HG03520 (cell line): ENCODE data around the gene BPIFB2.

Experiments
- ATAC-seq: cut with Tn5 transposase; IDR thresholded peaks from one replicate; pipeline ENCODE4 v1.9.1; 2021; ENCODE audit warnings: mild to moderate bottlenecking, moderate library complexity; ENCODE audit not compliant: unreplicated experiment

The BPIFB2 gene

DNA sequence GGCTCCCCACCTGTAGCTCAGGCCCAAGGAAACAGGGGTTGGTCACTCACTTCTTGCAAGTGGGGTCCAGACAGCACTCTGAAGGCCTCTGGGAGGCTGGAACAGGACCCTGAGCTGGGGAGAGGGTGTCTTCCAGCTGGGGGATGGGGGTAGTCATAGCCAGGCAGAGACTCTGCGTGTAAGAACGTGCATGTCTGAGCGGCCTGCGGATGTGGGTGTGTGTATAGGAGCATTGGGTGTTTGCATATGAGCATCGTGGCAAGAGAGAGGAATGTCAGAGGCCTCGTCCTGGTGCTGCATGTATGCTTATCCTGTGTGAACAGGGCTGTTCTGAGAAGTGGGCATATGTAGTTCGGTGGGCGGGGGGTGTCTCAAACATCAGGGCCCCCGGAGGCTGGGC, 58.3 kb downstream of the BPIFB2 start:
- ATAC-seq: no peak

DNA sequence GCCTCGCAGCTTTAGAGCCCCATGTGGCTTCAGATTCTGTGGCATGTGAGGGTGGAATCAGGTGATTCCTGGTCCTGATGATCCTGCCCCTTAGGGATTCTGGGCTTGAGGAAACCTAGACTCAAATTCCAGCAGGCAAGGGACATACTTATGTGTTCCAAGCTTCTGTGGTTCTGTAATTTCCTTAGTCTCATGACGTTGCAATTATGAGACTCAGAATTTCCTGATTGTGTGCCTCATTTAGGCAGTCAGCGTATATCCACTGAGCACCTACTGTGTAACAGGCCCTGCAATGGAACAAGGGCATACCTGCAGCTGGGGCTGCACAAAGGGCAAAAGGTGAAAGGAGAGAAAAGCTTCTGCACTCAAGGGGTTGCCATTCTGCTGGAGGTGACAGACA, 60.3 kb downstream of the BPIFB2 start:
- ATAC-seq: no peak

DNA sequence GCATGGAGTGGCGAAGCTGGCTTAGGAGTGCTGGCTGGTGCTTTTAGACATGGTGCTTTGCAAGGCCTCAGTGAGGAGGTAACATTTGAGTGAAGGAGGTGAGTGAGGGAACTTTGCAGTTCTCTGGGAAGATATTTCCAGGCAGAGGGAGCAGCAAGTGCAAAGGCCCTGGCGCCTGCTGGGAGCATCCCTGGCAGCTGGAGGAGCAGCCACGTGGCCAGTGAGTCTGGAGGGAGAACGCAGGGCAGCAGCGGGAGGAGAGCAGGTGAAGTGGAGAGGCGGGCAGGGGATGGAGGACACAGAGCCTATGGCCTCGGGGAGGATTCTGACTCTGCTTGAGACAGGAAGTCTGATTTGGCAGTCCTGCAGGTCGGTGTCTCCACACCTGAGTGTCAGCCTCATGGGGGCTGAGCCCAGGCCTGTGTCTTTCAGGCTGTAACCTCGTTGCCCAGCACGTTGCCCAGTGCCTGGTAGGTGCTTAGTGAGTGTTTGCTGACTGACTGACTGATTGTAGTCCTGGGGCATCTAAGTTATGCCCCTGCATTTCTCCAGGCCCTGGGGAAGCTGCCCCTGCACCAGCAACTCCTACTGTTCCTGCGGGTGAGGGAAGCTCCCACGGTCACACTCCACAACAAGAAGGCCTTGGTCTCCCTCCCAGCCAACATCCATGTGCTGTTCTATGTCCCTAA, 60.9 kb downstream of the BPIFB2 start:
- ATAC-seq: no peak

DNA sequence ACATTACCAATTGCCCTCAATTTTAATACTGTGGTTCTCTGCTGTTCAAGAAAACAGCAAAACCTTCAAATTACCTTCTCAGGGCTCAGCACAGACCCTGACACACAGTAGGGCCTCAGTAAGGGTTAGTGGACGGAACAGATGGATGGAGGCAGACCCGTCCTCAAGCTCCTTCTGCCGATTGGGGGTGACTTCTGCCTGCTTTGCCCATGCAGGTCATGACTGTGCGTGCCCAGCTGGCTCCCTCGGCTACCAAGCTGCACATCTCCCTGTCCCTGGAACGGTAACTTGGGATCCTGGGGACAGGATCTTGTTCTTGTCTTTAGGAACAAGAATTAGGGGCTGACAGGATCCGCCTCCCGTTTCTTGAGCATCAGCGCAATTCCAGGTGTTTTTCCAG, 62.2 kb downstream of the BPIFB2 start:
- ATAC-seq: no peak

DNA sequence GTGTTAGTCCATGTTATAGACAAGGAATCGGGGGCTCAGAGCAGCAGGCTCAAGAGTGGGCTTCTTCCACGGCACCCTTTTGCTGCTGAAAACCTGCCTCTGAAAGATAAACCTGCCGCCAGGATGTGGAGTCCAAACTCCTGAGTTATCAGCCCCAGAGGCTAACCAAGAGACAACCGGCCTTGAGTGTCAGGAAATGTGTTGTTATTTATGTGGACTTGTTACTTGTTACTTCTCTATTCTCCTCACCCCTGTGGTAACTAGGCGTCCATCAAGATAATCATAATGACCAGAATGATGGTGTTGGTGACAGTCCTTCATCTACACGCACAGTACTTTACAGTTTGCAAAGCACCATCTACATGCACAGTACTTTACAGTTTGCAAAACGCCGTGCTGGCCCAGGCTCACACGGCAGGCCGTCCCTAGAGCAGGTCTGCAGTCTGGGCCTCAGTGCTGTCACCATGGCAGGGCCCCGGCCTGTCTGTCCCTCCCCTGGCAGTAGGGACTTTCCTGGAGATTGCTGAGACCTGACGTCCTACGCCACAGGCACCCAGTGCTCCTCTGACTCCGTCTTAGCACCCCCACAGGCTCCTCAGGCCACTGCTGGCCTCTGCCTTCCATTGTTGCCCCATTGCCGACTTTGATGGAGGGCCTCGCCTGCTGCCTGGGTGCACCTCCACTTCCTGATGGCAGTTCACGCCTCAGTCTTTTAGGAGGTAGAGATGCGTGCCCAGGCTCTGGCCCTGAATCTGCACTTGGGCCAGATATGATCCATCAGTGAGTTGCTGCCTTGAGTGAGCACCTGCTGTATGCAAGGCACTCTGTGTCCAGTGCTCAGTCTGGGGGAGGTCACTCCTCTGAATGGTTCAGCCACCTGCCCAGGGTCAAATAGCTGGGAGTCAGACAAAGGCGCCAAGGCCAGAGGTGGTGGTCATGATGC, 62.9 kb downstream of the BPIFB2 start:
- no peak for ATAC-seq

DNA sequence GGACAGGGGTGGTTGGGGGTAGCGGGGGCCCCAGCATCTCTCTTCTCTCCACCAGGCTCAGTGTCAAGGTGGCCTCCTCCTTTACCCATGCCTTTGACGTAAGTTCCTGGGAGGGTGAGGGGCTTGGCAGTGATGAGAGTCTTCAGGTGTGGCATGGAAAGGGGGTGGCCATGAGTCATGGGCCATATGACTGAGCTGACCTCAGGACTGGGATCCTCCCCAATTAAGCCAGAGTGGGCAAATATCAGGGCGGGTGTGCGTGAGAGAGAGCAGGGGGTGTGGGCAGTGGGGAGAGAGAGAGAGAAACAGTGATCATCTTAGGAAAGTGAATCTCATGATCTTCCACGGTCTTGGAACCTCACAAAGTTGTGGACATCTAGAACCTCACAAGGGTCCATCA, 63.7 kb downstream of the BPIFB2 start:
- no peak for ATAC-seq

DNA sequence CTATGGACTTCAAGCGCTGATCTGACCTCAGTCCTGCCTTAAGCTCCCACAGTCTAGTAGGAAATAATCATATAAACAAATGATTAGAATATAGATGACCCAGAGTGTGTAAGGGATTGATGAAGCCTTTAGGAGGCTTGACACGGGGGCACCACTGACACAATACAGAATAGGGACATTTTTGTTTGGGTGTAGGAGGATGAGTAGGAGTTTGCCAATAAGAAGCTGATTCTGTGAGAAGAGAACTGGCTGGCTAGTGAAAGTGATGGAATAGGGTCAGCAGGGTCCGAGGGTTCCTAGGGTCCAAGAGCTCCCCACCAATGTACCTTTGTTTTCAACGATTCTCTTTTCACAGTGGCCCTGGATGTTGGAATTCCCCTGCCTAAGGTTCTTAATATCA, 64.9 kb downstream of the BPIFB2 start:
- ATAC-seq: no peak

DNA sequence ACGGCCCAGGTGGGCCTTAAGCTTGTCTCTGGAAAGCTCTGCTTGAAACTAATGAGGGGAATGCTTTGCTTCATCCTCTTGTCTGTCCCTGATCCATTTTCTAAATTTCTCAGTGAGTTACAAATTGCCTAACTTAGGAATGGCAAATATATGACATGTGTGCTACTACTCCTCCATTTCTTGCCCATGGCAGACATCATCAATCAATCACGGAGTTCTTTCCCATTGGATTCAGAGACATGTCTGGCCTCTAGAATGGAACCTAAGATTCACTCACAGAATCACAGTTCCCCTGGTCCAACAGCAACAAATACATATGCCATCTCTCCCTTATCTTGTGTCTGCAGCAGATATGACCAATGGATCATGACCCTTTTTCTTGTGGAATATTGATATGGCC, 65.3 kb downstream of the BPIFB2 start:
- no peak for ATAC-seq
